WTC11 (cell line): ENCODE data around the gene CCSER1. TPM values are rescaled to one million over a fixed set of nuclear protein-coding genes. Genes with fewer than 3 reads are reported as not detected.

ENCODE experiments used
- ATAC-seq: fragments of 200-7000 bp; cut with Tn5 transposase; 2 replicates; pipeline ENCODE4 v1.10.0; 2021; ENCODE audit warnings: mild to moderate bottlenecking, moderate library complexity
- CTCF ChIA-PET: fragments of 300-600 bp; sonication (Branson Sonifier 250); formaldehyde crosslinking; loops from one replicate; lab custom pipeline; 2021; ENCODE audit warnings: antibody characterized with exemption; lab: Charles Lee
- POLR2A ChIA-PET: fragments of 350-600 bp; sonication (Branson Sonifier 250); formaldehyde crosslinking; loops from one replicate; lab custom pipeline; 2021; ENCODE audit warnings: antibody characterized with exemption; lab: Charles Lee
- DNase-seq: peaks from one replicate; pipeline ENCODE4 v3.0.0; 2021; ENCODE audit warnings: low spot score
- H3K27ac Mint-ChIP-seq: 2 replicates; pipeline ENCODE4 v1.8.0; 2021; ENCODE audit warnings: mixed read lengths
- H3K27me3 Mint-ChIP-seq: 2 replicates; pipeline ENCODE4 v1.8.0; 2021; ENCODE audit warnings: low read depth, mild to moderate bottlenecking, moderate library complexity, mixed read lengths
- H3K36me3 Mint-ChIP-seq: 2 replicates; pipeline ENCODE4 v1.8.0; 2021; ENCODE audit warnings: mixed read lengths
- H3K4me1 Mint-ChIP-seq: 2 replicates; pipeline ENCODE4 v1.8.0; 2022; ENCODE audit warnings: mixed read lengths
- H3K4me3 Mint-ChIP-seq: 2 replicates; pipeline ENCODE4 v1.8.0; 2021; ENCODE audit warnings: mild to moderate bottlenecking, moderate library complexity, mixed read lengths
- H3K9me3 Mint-ChIP-seq: 2 replicates; pipeline ENCODE4 v1.8.0; 2021; ENCODE audit warnings: mixed read lengths
- AR ChIP-seq: fragments of 250-450 bp; sonication (Bioruptor Pico); IDR thresholded peaks from 2 replicates; pipeline ENCODE4 v1.9.0; 2021; ENCODE audit warnings: mild to moderate bottlenecking
- ATF2 ChIP-seq: sonication (generic); formaldehyde crosslinking; IDR thresholded peaks from 2 replicates; pipeline ENCODE4 v1.8.1; 2022; ENCODE audit warnings: low read depth, missing genetic modification reagents, borderline replicate concordance
- CREB1 ChIP-seq: sonication (generic); formaldehyde crosslinking; IDR thresholded peaks from 2 replicates; pipeline ENCODE4 v1.8.0; 2023; ENCODE audit warnings: mild to moderate bottlenecking, missing genetic modification reagents
- CREM ChIP-seq: sonication (generic); formaldehyde crosslinking; IDR thresholded peaks from 2 replicates; pipeline ENCODE4 v1.8.1; 2022; ENCODE audit warnings: mild to moderate bottlenecking, missing genetic modification reagents, moderate library complexity
- ESRRA ChIP-seq: sonication (generic); formaldehyde crosslinking; IDR thresholded peaks from 2 replicates; pipeline ENCODE4 v1.8.1; 2022; ENCODE audit warnings: mild to moderate bottlenecking, missing genetic modification reagents, borderline replicate concordance
- FOXK1 ChIP-seq: sonication (generic); formaldehyde crosslinking; IDR thresholded peaks from 2 replicates; pipeline ENCODE4 v1.8.0; 2022; ENCODE audit warnings: mild to moderate bottlenecking, moderate library complexity, missing genetic modification reagents
- FOXP1 ChIP-seq: sonication (generic); formaldehyde crosslinking; IDR thresholded peaks from 2 replicates; pipeline ENCODE4 v1.8.0; 2022; ENCODE audit warnings: missing genetic modification reagents, mild to moderate bottlenecking, moderate library complexity, borderline replicate concordance
- IRF2 ChIP-seq: sonication (generic); formaldehyde crosslinking; IDR thresholded peaks from 2 replicates; pipeline ENCODE4 v1.8.0; 2022; ENCODE audit warnings: low read depth, missing genetic modification reagents, borderline replicate concordance
- JUN ChIP-seq: sonication (generic); formaldehyde crosslinking; IDR thresholded peaks from 2 replicates; pipeline ENCODE4 v1.8.0; 2023; ENCODE audit warnings: mild to moderate bottlenecking, missing genetic modification reagents
- MYBL2 ChIP-seq: sonication (generic); formaldehyde crosslinking; IDR thresholded peaks from 2 replicates; pipeline ENCODE4 v1.8.1; 2023; ENCODE audit warnings: mild to moderate bottlenecking, moderate library complexity, missing genetic modification reagents
- PRRX2 ChIP-seq: fragments of 250-450 bp; sonication (Bioruptor Pico); IDR thresholded peaks from 2 replicates; pipeline ENCODE4 v1.8.0; 2021; ENCODE audit warnings: mild to moderate bottlenecking
- RELA ChIP-seq: sonication (generic); formaldehyde crosslinking; IDR thresholded peaks from 2 replicates; pipeline ENCODE4 v1.8.1; 2022; ENCODE audit warnings: missing genetic modification reagents, mild to moderate bottlenecking, borderline replicate concordance
- RORB ChIP-seq: fragments of 250-450 bp; sonication (Bioruptor Pico); IDR thresholded peaks from 2 replicates; pipeline ENCODE4 v1.9.0; 2021; ENCODE audit warnings: mild to moderate bottlenecking
- SMAD3 ChIP-seq: sonication (generic); formaldehyde crosslinking; IDR thresholded peaks from 2 replicates; pipeline ENCODE4 v1.8.0; 2022; ENCODE audit warnings: missing genetic modification reagents, mild to moderate bottlenecking, borderline replicate concordance
- SP1 ChIP-seq: sonication (generic); formaldehyde crosslinking; conservative IDR thresholded peaks from 2 replicates; pipeline ENCODE4 v1.8.1; 2022; ENCODE audit warnings: missing genetic modification reagents
- TEAD4 ChIP-seq: sonication (generic); formaldehyde crosslinking; IDR thresholded peaks from 2 replicates; pipeline ENCODE4 v1.8.0; 2022; ENCODE audit warnings: mild to moderate bottlenecking, missing genetic modification reagents
- TP53 ChIP-seq: sonication (generic); formaldehyde crosslinking; IDR thresholded peaks from 2 replicates; pipeline ENCODE4 v1.8.1; 2023; ENCODE audit warnings: mild to moderate bottlenecking, missing genetic modification reagents
- ZBTB21 ChIP-seq: sonication (generic); formaldehyde crosslinking; IDR thresholded peaks from 2 replicates; pipeline ENCODE4 v1.8.1; 2023; ENCODE audit warnings: mild to moderate bottlenecking, missing genetic modification reagents, borderline replicate concordance
- ZBTB43 ChIP-seq: sonication (generic); formaldehyde crosslinking; IDR thresholded peaks from 2 replicates; pipeline ENCODE4 v1.8.1; 2023; ENCODE audit warnings: mild to moderate bottlenecking, missing genetic modification reagents
- total RNA-seq: library from RNA; stranded (reverse); gene quantifications from 3 replicates; pipeline ENCODE4 v1.2.3, GENCODE V29; 2021
- TF ChIP-seq, protein P1 (sequence below): sonication (generic); formaldehyde crosslinking; IDR thresholded peaks from 2 replicates; pipeline ENCODE4 v1.8.0; 2023; ENCODE audit warnings: missing genetic modification reagents, mild to moderate bottlenecking, borderline replicate concordance
- TF ChIP-seq, protein P2 (sequence below): sonication (generic); formaldehyde crosslinking; IDR thresholded peaks from 2 replicates; pipeline ENCODE4 v1.8.0; 2022; ENCODE audit warnings: mild to moderate bottlenecking, missing genetic modification reagents
- TF ChIP-seq, protein P3 (sequence below): sonication (generic); formaldehyde crosslinking; IDR thresholded peaks from 2 replicates; pipeline ENCODE4 v1.8.1; 2022; ENCODE audit warnings: mild to moderate bottlenecking, missing genetic modification reagents, moderate library complexity, borderline replicate concordance

Gene CCSER1
- total RNA-seq, 1 experiment from 2014 or later, result 0.87 TPM

DNA sequence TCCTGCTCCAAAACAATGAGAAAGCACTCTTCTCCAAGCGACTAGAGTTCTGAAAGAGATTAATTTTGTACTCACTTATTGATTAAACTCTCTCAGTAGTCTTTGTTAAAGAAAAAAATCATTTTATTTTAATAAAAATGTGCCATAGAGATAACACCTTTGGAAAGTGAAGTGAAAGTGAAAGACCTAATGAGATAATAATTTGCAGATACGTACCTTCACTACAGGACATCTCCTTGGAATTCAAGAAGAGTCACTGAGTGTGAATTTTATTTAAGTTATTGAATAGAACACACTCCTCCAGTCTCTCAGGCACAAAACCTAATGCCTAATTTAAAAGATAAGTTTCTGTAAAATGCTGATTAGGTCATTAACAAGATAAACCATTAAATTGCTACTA lies 1106.0 kb downstream of the CCSER1 start (continued):
- TF ChIP-seq, protein P1, sequence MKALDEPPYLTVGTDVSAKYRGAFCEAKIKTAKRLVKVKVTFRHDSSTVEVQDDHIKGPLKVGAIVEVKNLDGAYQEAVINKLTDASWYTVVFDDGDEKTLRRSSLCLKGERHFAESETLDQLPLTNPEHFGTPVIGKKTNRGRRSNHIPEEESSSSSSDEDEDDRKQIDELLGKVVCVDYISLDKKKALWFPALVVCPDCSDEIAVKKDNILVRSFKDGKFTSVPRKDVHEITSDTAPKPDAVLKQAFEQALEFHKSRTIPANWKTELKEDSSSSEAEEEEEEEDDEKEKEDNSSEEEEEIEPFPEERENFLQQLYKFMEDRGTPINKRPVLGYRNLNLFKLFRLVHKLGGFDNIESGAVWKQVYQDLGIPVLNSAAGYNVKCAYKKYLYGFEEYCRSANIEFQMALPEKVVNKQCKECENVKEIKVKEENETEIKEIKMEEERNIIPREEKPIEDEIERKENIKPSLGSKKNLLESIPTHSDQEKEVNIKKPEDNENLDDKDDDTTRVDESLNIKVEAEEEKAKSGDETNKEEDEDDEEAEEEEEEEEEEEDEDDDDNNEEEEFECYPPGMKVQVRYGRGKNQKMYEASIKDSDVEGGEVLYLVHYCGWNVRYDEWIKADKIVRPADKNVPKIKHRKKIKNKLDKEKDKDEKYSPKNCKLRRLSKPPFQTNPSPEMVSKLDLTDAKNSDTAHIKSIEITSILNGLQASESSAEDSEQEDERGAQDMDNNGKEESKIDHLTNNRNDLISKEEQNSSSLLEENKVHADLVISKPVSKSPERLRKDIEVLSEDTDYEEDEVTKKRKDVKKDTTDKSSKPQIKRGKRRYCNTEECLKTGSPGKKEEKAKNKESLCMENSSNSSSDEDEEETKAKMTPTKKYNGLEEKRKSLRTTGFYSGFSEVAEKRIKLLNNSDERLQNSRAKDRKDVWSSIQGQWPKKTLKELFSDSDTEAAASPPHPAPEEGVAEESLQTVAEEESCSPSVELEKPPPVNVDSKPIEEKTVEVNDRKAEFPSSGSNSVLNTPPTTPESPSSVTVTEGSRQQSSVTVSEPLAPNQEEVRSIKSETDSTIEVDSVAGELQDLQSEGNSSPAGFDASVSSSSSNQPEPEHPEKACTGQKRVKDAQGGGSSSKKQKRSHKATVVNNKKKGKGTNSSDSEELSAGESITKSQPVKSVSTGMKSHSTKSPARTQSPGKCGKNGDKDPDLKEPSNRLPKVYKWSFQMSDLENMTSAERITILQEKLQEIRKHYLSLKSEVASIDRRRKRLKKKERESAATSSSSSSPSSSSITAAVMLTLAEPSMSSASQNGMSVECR, result no peak
- TF ChIP-seq SMAD3, result no peak
- TF ChIP-seq, protein P2, sequence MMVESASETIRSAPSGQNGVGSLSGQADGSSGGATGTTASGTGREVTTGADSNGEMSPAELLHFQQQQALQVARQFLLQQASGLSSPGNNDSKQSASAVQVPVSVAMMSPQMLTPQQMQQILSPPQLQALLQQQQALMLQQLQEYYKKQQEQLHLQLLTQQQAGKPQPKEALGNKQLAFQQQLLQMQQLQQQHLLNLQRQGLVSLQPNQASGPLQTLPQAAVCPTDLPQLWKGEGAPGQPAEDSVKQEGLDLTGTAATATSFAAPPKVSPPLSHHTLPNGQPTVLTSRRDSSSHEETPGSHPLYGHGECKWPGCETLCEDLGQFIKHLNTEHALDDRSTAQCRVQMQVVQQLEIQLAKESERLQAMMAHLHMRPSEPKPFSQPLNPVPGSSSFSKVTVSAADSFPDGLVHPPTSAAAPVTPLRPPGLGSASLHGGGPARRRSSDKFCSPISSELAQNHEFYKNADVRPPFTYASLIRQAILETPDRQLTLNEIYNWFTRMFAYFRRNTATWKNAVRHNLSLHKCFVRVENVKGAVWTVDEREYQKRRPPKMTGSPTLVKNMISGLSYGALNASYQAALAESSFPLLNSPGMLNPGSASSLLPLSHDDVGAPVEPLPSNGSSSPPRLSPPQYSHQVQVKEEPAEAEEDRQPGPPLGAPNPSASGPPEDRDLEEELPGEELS (CRISPR knock-in tag), result no peak

DNA sequence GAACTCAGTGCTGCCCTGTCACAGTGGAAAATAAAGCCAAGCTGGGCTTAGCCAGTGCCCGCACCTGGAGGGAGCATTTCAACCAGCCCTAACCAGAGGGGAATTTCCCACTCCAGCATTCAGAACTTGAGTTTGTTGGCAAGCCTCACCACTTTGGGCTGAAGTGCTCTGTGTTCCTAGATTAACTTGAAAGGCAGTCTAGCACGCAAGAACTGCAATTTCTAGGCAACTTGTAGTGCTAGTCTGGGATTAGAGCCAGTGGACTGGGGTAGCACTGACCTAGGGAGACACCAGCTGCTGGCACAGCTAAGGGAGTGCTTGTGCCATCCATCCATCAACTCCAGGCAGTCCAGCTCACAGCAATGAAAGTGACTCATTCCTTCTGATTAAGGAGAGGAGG lies 1115.9 kb downstream of the CCSER1 start:
- ATAC-seq, result no peak
- no peaks in the 10 kb centered on the region; the same call in 1 of the 2 replicates for H3K27me3 Mint-ChIP-seq
- ChIA-PET CTCF (no interaction called here), POLR2A (no interaction called here)
- no peak for DNase-seq
- no peak for TF ChIP-seq CREB1 (CRISPR knock-in tag)
- no peak for TF ChIP-seq JUN
- TF ChIP-seq FOXP1, result no peak
- no peak for TF ChIP-seq AR (CRISPR knock-in tag)
- TF ChIP-seq ESRRA (CRISPR knock-in tag), result no peak
- TF ChIP-seq ZBTB21 (CRISPR knock-in tag), result no peak
- TF ChIP-seq RORB, result no peak
- no peak for TF ChIP-seq RELA (CRISPR knock-in tag)
- TF ChIP-seq, all 79 proteins: peak for 0
- no peaks in the 10 kb centered on the region for H3K36me3 Mint-ChIP-seq
- H3K9me3 Mint-ChIP-seq, result peaks cover 3% of the 10 kb centered on the region; the same call in 1 of the 2 replicates
- no peaks in the 10 kb centered on the region for H3K4me1 Mint-ChIP-seq
- H3K4me3 Mint-ChIP-seq, result no peak overlapping the region
- H3K27ac Mint-ChIP-seq, result no peak overlapping the region

- ChIA-PET POLR2A (no interaction called here), CTCF (no interaction called here)
- Mint-ChIP-seq H3K9me3 (peaks cover 42% of the 10 kb centered on the region), H3K4me1 (peaks cover 3% of the 10 kb centered on the region; the same call in 1 of the 2 replicates), H3K4me3 (no peak overlapping the region), H3K36me3 (peaks cover 32% of the 10 kb centered on the region), H3K27ac (peak overlapping the region; percentile 93), H3K27me3 (no peaks in the 10 kb centered on the region; the same call in 1 of the 2 replicates)
- peak; percentile 52 for DNase-seq
- no peak for ATAC-seq
- TF ChIP-seq TP53 (CRISPR knock-in tag) (no peak), MYBL2 (CRISPR knock-in tag) (no peak), FOXK1 (CRISPR knock-in tag) (no peak), ZBTB43 (CRISPR knock-in tag) (no peak), SP1 (CRISPR knock-in tag) (0 out of 2 replicates have a peak, but pooled peaks have one; percentile 31), IRF2 (CRISPR knock-in tag) (no peak), CREM (no peak), TEAD4 (peak; percentile 18; the same call in 1 of the 2 replicates), PRRX2 (0 out of 2 replicates have a peak, but pooled peaks have one; percentile 65), ATF2 (CRISPR knock-in tag) (no peak), SMAD3 (no peak)
- TF ChIP-seq, protein P3, sequence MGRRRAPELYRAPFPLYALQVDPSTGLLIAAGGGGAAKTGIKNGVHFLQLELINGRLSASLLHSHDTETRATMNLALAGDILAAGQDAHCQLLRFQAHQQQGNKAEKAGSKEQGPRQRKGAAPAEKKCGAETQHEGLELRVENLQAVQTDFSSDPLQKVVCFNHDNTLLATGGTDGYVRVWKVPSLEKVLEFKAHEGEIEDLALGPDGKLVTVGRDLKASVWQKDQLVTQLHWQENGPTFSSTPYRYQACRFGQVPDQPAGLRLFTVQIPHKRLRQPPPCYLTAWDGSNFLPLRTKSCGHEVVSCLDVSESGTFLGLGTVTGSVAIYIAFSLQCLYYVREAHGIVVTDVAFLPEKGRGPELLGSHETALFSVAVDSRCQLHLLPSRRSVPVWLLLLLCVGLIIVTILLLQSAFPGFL (CRISPR knock-in tag), result no peak
Observed at GRCh38 chr4:91256043-91256442, 1128.8 kb downstream of the CCSER1 start.
